Cardiac septum (tissue), 1 donor: ENCODE data around the gene ARHGAP25. TPM values are rescaled to one million over a fixed set of nuclear protein-coding genes. Genes with fewer than 3 reads are reported as not detected.

Experiments
- total RNA-seq: library from RNA; stranded (reverse); fragmentation: NEBNext Ultra II Directional; extraction: Animal tissue kit (Norgen Biotek cat#: 25700); gene quantifications from one replicate; pipeline ENCODE4 v1.2.1, GENCODE V29; 2021
- donor health status: DM: no; HTN: no; CAD: no.

The ARHGAP25 gene
- total RNA-seq, 1 donor from 2014 or later = 5.2 TPM

Other genes starting within 250 kb of the ARHGAP25 start
- 0.08 TPM for gene PROKR1, start 91.2 kb upstream of the ARHGAP25 start, total RNA-seq
- 0.83 TPM for gene BMP10, start 136.6 kb downstream of the ARHGAP25 start, total RNA-seq
- gene GKN2, start 218.1 kb downstream of the ARHGAP25 start, total RNA-seq = not detected
- gene GKN1, start 239.8 kb downstream of the ARHGAP25 start, total RNA-seq = not detected